Measurements from ENCODE around the gene SRSF12.

- TF ChIP-seq CTCF (IDR thresholded peaks at IDR 0.05) (no peak), POLR2A (IDR thresholded peaks at IDR 0.05) (no peak)
Measured at GRCh38 chr6:89160331-89161092, 42.6 kb upstream of the SRSF12 start.
